ENCODE data around the gene GAB2. TPM values are rescaled to one million over a fixed set of nuclear protein-coding genes. Genes with fewer than 3 reads are reported as not detected.

GAB2 gene
- total and polyA plus RNA-seq, 5 experiments from 2014 or later, result 0.16 to 3.0 (median 1.0) TPM; not detected in 1

- Mint-ChIP-seq H3K9me3 (peaks cover 0 to 3% (median 0%) of the 10 kb centered on the region in 9 donors), H3K36me3 (peaks cover 0 to 4% (median under 1%) of the 10 kb centered on the region in 3 donors), H3K27me3 (peaks cover 0 to 2% (median 0%) of the 10 kb centered on the region in 5 donors), H3K4me3 (no peak overlapping the region), H3K27ac (no peak overlapping the region), H3K4me1 (peaks cover 0 to 4% (median 1%) of the 10 kb centered on the region in 4 donors)
- POLR2A ChIA-PET, result no interaction called here
- DNase-seq, result no peak
- no peak for ATAC-seq
Measured at GRCh38 chr11:78391424-78391823, 26.2 kb downstream of the GAB2 start.

DNA sequence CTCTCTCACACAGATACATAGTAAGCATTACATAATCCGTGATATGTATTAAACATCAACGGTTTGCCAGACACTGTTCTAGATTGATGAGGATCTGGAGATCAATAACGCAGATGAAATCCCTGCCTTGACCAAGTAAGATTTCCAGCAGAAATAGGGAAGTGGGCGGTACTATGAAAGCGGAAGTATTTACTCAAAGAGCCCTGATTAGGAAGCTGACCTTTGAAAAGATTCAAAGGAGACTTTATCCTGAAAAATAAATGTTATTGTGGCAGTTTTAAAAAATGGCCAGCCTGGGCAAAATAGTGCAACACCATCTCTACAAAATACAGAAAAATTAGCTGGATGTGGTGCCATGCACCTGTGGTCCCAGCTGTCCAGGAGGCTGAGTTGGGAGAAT, 26.8 kb downstream of the GAB2 start:
- H3K4me3 Mint-ChIP-seq, result no peak overlapping the region
- no peak for ATAC-seq
- H3K27me3 Mint-ChIP-seq, result peaks cover 0 to 2% (median 0%) of the 10 kb centered on the region in 5 donors
- peaks cover 0 to 4% (median 1%) of the 10 kb centered on the region in 9 donors for H3K9me3 Mint-ChIP-seq
- POLR2A ChIA-PET, result no interaction called here
- peaks cover 0 to 4% (median 1%) of the 10 kb centered on the region in 4 donors for H3K4me1 Mint-ChIP-seq
- peaks cover 0 to 4% (median 2%) of the 10 kb centered on the region in 3 donors for H3K36me3 Mint-ChIP-seq
- DNase-seq, result no peak
- no peak overlapping the region for H3K27ac Mint-ChIP-seq

GRCh38 chr11:78386215-78386941, 31.2 kb downstream of the GAB2 start:
- H3K4me1 Mint-ChIP-seq, result peaks cover 0 to 2% (median 0%) of the 10 kb centered on the region in 4 donors
- POLR2A ChIA-PET, result no interaction called here

DNA sequence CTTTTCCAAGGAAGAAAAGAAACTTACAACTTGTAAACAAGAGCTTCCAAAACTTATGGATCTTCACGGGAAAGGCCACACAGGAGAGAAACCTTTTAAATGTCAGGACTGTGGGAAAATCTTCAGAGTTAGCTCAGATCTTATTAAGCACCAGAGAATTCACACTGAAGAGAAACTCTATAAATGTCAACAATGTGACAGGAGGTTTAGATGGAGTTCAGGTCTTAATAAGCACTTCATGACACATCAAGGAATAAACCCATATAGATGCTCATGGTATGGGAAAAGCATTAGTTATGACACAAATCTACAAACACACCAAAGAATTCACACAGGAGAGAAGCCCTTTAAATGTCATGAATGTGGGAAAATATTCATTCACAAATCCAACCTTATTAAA, 32.4 kb downstream of the GAB2 start:
- Mint-ChIP-seq H3K4me1 (peaks cover 0 to 2% (median 0%) of the 10 kb centered on the region in 4 donors), H3K36me3 (peaks cover 0 to 21% (median 14%) of the 10 kb centered on the region in 3 donors), H3K4me3 (no peak overlapping the region), H3K27ac (no peak overlapping the region), H3K9me3 (peaks cover 0 to 26% (median 9%) of the 10 kb centered on the region in 9 donors), H3K27me3 (peaks cover 0 to 3% (median 1%) of the 10 kb centered on the region in 5 donors)
- ATAC-seq, result no peak
- DNase-seq, result no peak
- POLR2A ChIA-PET, result no interaction called here

More at GRCh38 chr11:78386215-78386941, 31.2 kb downstream of the GAB2 start:
- no peak for ATAC-seq
- Mint-ChIP-seq H3K36me3 (peaks cover 0 to 21% (median 14%) of the 10 kb centered on the region in 3 donors), H3K27ac (no peak overlapping the region), H3K4me3 (no peak overlapping the region), H3K9me3 (peaks cover 0 to 26% (median 9%) of the 10 kb centered on the region in 9 donors), H3K27me3 (peaks cover 0 to 3% (median 1%) of the 10 kb centered on the region in 5 donors)
- DNase-seq, result no peak

DNA sequence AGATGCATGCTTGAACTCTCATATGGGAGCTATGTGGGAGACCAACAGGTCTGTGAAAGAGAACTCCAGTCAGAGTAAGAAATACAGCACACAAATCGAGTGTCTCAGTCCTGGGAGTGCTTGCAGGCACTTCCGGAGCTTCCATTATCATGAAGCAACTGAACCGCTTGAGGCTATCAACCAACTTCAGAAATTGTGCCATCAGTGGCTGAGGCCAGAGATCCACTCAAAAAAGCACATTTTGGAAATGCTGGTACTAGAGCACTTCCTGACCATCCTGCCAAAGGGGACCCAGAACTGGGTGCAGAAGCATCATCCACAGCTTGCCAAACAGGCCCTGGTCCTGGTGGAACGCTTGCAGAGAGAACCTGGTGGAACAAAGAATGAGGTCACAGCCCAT, 33.4 kb downstream of the GAB2 start:
- H3K36me3 Mint-ChIP-seq, result peaks cover 0 to 21% (median 14%) of the 10 kb centered on the region in 3 donors

GRCh38 chr11:78381865-78382264, 35.8 kb downstream of the GAB2 start:
- Mint-ChIP-seq H3K36me3 (peaks cover 0 to 17% (median 14%) of the 10 kb centered on the region in 3 donors), H3K4me1 (peaks cover 0 to 15% (median 0%) of the 10 kb centered on the region in 4 donors), H3K27me3 (peaks cover 0 to 3% (median 1%) of the 10 kb centered on the region in 5 donors), H3K9me3 (peaks cover 0 to 26% (median 10%) of the 10 kb centered on the region in 9 donors), H3K27ac (no peak overlapping the region), H3K4me3 (no peak overlapping the region)
- POLR2A ChIA-PET, result no interaction called here
- no peak for ATAC-seq
- no peak for DNase-seq

More for the DNA sequence above, 33.4 kb downstream of the GAB2 start:
- no peak for ATAC-seq
- POLR2A ChIA-PET, result no interaction called here
- Mint-ChIP-seq H3K9me3 (peaks cover 0 to 26% (median 9%) of the 10 kb centered on the region in 9 donors), H3K27me3 (peaks cover 0 to 3% (median 1%) of the 10 kb centered on the region in 5 donors), H3K4me3 (no peak overlapping the region), H3K27ac (no peak overlapping the region), H3K4me1 (peaks cover 0 to 7% (median 0%) of the 10 kb centered on the region in 4 donors)
- no peak for DNase-seq

DNA sequence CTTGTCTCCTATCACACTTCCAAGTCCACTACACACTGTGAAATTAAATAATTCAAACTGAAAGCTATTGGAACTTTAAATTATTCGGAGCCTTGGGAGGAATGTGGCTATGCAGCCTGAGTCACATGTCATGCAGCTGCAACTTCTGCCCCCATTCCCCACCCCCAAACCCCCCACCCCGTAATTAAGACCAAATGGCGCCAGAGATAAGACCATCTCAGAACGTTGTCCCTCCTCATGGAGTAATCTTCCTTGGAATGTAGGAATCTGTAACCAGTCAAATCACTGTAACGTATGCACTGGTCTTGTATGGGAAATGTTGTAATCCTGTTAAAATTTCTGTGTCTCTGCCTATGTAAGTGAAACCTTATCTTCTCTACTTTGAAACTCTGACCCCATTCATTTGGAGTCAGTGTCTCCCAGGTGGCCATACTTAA, 37.0 kb downstream of the GAB2 start:
- peaks cover 0 to 15% (median 0%) of the 10 kb centered on the region in 4 donors for H3K4me1 Mint-ChIP-seq
- no peak overlapping the region for H3K27ac Mint-ChIP-seq
- peaks cover 0 to 25% (median 9%) of the 10 kb centered on the region in 9 donors for H3K9me3 Mint-ChIP-seq
- POLR2A ChIA-PET, result no interaction called here
- peaks cover 0 to 17% (median 13%) of the 10 kb centered on the region in 3 donors for H3K36me3 Mint-ChIP-seq
- no peak for ATAC-seq
- H3K4me3 Mint-ChIP-seq, result no peak overlapping the region
- DNase-seq, result no peak
- H3K27me3 Mint-ChIP-seq, result peaks cover 0 to 3% (median 1%) of the 10 kb centered on the region in 5 donors

DNA sequence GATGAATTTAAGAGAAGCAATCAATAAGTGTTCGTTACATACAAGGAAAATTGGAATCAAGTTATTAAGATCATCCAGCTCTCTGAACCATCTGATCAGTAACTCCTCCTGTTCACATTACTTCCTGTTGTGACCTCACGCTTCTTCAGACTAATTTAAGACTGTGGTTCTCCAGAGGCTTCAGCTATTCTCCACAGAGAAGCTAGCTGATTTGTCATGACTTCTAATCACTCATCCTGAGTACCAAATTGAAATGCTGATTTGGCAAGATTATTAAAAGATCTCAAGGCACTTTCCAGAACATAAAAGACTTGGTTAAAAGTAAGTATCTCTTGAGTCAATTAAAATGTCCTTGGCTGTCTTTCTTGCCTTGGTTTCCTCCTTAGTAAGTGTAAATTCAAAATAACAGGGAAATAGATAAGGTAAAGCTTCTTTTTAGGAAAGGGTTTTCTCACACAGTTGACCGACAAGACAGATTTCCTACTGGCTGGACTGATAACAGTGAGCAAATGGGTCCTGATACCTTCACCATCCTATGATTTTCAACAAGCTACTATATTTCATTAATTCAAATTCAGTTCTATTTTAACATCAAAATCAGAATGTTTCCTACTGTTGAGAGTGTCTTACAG, 38.5 kb downstream of the GAB2 start:
- Mint-ChIP-seq H3K27ac (no peak overlapping the region), H3K36me3 (peaks cover 0 to 4% (median 2%) of the 10 kb centered on the region in 3 donors), H3K4me3 (no peak overlapping the region), H3K9me3 (peaks cover 0 to 11% (median 2%) of the 10 kb centered on the region in 9 donors), H3K4me1 (peaks cover 0 to 15% (median 0%) of the 10 kb centered on the region in 4 donors), H3K27me3 (peaks cover 0 to 3% (median 0%) of the 10 kb centered on the region in 5 donors)
- no peak for ATAC-seq
- POLR2A ChIA-PET, result no interaction called here
- no peak for DNase-seq

- ATAC-seq, result no peak
Measured at GRCh38 chr11:78377625-78378418, 39.8 kb downstream of the GAB2 start.

DNA sequence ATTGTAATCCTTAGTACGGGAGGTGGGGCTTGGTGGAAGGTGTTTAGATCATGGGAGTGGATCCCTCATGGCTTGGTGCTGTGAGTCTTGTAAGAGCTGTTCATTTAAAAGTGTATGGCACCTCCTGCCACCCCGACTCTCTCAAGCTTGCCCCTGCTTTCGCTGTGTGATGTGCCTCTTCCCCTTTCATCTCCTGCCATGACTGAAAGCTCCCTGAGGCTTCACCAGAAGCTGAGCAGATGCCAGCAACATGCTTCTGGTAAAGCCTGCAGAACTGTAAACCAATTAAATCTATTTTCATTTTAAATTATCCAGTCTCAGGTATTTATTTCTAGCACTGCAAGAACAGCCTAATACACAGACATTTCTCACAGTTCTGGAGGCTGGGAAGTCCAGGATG, 40.8 kb downstream of the GAB2 start:
- H3K36me3 Mint-ChIP-seq, result no peaks in the 10 kb centered on the region
- peaks cover 0 to 17% (median 0%) of the 10 kb centered on the region in 4 donors for H3K4me1 Mint-ChIP-seq
- no peak overlapping the region for H3K4me3 Mint-ChIP-seq
- POLR2A ChIA-PET, result no interaction called here
- H3K9me3 Mint-ChIP-seq, result peaks cover 0 to 8% (median 0%) of the 10 kb centered on the region in 9 donors
- no peak overlapping the region for H3K27ac Mint-ChIP-seq
- DNase-seq (no peak), ATAC-seq (no peak)
- peaks cover 0 to under 1% (median 0%) of the 10 kb centered on the region in 5 donors for H3K27me3 Mint-ChIP-seq

More at GRCh38 chr11:78377625-78378418, 39.8 kb downstream of the GAB2 start:
- Mint-ChIP-seq H3K4me1 (peaks cover 0 to 15% (median 0%) of the 10 kb centered on the region in 4 donors), H3K9me3 (peaks cover 0 to 8% (median 0%) of the 10 kb centered on the region in 9 donors), H3K27ac (no peak overlapping the region), H3K36me3 (no peaks in the 10 kb centered on the region), H3K4me3 (no peak overlapping the region), H3K27me3 (peaks cover 0 to 3% (median 0%) of the 10 kb centered on the region in 5 donors)
- POLR2A ChIA-PET, result no interaction called here
- DNase-seq, result no peak

DNA sequence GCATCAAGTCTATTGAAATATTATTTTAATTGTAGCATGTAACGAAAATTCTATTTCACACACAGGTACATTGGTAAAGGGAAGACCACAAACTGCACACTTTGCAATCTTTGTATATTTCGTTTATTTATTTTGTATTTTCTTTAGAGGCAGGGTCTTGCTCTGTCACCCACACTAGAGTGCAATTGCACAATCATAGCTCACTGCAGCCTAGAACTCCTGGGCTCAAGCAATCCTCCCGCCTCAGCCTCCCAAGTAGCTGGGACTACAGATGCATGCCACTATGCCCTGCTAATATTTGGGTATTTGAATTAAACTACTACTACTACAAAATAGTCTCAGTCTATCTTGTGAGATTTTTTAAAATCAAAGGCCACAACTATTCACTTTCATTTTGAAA, 42.7 kb downstream of the GAB2 start:
- DNase-seq (no peak), ATAC-seq (no peak)
- Mint-ChIP-seq H3K36me3 (no peaks in the 10 kb centered on the region), H3K9me3 (peaks cover 0 to 8% (median 0%) of the 10 kb centered on the region in 9 donors), H3K27me3 (no peaks in the 10 kb centered on the region), H3K27ac (no peak overlapping the region), H3K4me1 (peaks cover 0 to 22% (median 0%) of the 10 kb centered on the region in 4 donors), H3K4me3 (no peak overlapping the region)
- POLR2A ChIA-PET, result no interaction called here

DNA sequence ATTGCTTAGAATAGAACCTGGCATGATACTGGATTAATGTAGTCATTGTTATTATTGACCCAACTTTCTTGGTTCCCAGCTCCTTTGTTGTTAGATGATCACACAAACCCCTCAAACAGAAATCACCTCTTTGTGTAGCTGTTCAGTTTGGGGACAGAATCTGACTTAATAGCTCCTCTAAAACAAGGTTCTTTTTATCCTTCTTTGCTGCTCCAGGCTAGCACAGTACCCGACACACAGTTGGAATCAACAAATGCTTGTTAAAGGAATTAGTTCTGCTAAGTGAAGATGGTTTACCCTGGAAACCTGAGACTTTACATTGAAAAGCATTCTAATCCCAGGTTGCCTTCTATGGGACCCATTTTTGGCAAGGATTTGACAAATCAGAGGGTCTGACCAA, 43.9 kb downstream of the GAB2 start:
- POLR2A ChIA-PET, result no interaction called here
- DNase-seq (no peak), ATAC-seq (no peak)
- Mint-ChIP-seq H3K27me3 (no peaks in the 10 kb centered on the region), H3K9me3 (peaks cover 0 to 8% (median 0%) of the 10 kb centered on the region in 9 donors), H3K36me3 (no peaks in the 10 kb centered on the region), H3K4me3 (no peak overlapping the region), H3K27ac (no peak overlapping the region), H3K4me1 (peaks cover 0 to 11% (median 0%) of the 10 kb centered on the region in 4 donors)
